ENCODE results near the gene ZNF525.
"Not testable (repeated sequence)": the region's sequence is repeated elsewhere in the genome, so short reads cannot be mapped to it uniquely, and the experiment has no call there.

ZNF525 gene

GRCh38 chr19:53365134-53365898 is at the start of gene ZNF525:
ZNF525 (plus strand) TSS chr19:53365705; CDS start chr19:53372282, 6,577 bp downstream.
- peak; percentile 95 for DNase-seq

- peak; percentile 59 for DNase-seq
Observed at GRCh38 chr19:53328967-53329366, 36.5 kb upstream of the ZNF525 start.

GRCh38 chr19:53332484-53332883 is 33.0 kb upstream of the ZNF525 start:
- peak; percentile 15 for DNase-seq

- peak; percentile 84 for DNase-seq
Observed at GRCh38 chr19:53333066-53333462, 32.4 kb upstream of the ZNF525 start.

GRCh38 chr19:53333463-53334449 is 31.7 kb upstream of the ZNF525 start, which contains the start of gene ZNF845:
ZNF845 (plus strand) TSS chr19:53333749; CDS start chr19:53341308, 7,559 bp downstream.
- DNase-seq = peak; percentile 95

GRCh38 chr19:53344403-53344802 is 21.1 kb upstream of the ZNF525 start:
- DNase-seq = not testable (repeated sequence)

GRCh38 chr19:53355739-53356138 is 9.8 kb upstream of the ZNF525 start:
- no peak for DNase-seq

- DNase-seq = no peak
Observed at GRCh38 chr19:53357821-53358581, 7.5 kb upstream of the ZNF525 start.

GRCh38 chr19:53360056-53360455 is 5.4 kb upstream of the ZNF525 start:
- not testable (repeated sequence) for DNase-seq

- peak; percentile 75 for DNase-seq
Observed at GRCh38 chr19:53365899-53366493, 491 bp downstream of the ZNF525 start.

- no peak for DNase-seq
Observed at GRCh38 chr19:53372196-53372595, 6.7 kb downstream of the ZNF525 start.

- DNase-seq = no peak
Observed at GRCh38 chr19:53374288-53374687, 8.8 kb downstream of the ZNF525 start.

- DNase-seq = no peak
Observed at GRCh38 chr19:53374743-53375142, 9.2 kb downstream of the ZNF525 start.

GRCh38 chr19:53381376-53381775 is 15.9 kb downstream of the ZNF525 start:
- no peak for DNase-seq

GRCh38 chr19:53388168-53388567 is 22.7 kb downstream of the ZNF525 start:
- no peak for DNase-seq

GRCh38 chr19:53388904-53389303 is 23.4 kb downstream of the ZNF525 start:
- DNase-seq = no peak

GRCh38 chr19:53389571-53389970 is 24.1 kb downstream of the ZNF525 start:
- DNase-seq = no peak

- no peak for DNase-seq
Observed at GRCh38 chr19:53389978-53390377, 24.5 kb downstream of the ZNF525 start.

- peak; percentile 87 for DNase-seq
Observed at GRCh38 chr19:53394522-53394973, 29.0 kb downstream of the ZNF525 start.

GRCh38 chr19:53394974-53395839 is 29.7 kb downstream of the ZNF525 start, which contains the start of gene ZNF765:
ZNF765 (plus strand) TSS chr19:53395149; CDS start chr19:53398016, 2,867 bp downstream.
- peak; percentile 96 for DNase-seq
